HepG2 (cell line): Measurements from ENCODE around the gene NAIF1. TPM values are rescaled to one million over a fixed set of nuclear protein-coding genes. Genes with fewer than 3 reads are reported as not detected.

Experiments
- AHDC1 ChIP-seq: sonication (generic); formaldehyde crosslinking; IDR thresholded peaks from 2 replicates; pipeline ENCODE4 v1.5.1; 2020; ENCODE audit warnings: mild to moderate bottlenecking, missing genetic modification reagents, borderline replicate concordance
- ATM ChIP-seq: fragments of 450-650 bp; IDR thresholded peaks from 2 replicates; pipeline ENCODE4 v1.7.1; 2017; ENCODE audit warnings: mild to moderate bottlenecking, borderline replicate concordance
- HDAC2 ChIP-seq: sonication (generic); formaldehyde crosslinking; IDR thresholded peaks from 2 replicates; pipeline ENCODE4 v1.4.0; 2020; ENCODE audit warnings: missing genetic modification reagents
- KLF9 ChIP-seq: IDR thresholded peaks from 2 replicates; pipeline ENCODE4 v1.6.1; 2016; ENCODE audit warnings: low read depth
- LCORL ChIP-seq, 2 experiments: fragments of 450-650 bp in 1 of 2; sonication (generic) in 1 of 2; formaldehyde crosslinking in 1 of 2; IDR thresholded peaks; 2 replicates each; pipeline versions ENCODE4 v1.5.0 to v1.6.1; 2017 to 2020; ENCODE audit warnings: antibody characterized with exemption in 1 of 2, missing genetic modification reagents in 1 of 2
- MTF2 ChIP-seq: sonication (generic); formaldehyde crosslinking; IDR thresholded peaks from 2 replicates; pipeline ENCODE4 v1.5.0; 2020; ENCODE audit warnings: missing genetic modification reagents, borderline replicate concordance
- NR2C2 ChIP-seq: sonication (generic); formaldehyde crosslinking; IDR thresholded peaks from 2 replicates; pipeline ENCODE4 v1.4.0; 2020; ENCODE audit warnings: missing genetic modification reagents, mild to moderate bottlenecking, moderate library complexity, borderline replicate concordance
- NR2F1 ChIP-seq, 2 experiments: fragments of 450-650 bp in 1 of 2; formaldehyde crosslinking in 1 of 2; IDR thresholded peaks; 2 replicates each; pipeline versions ENCODE4 v1.5.0 to v1.6.1; 2016 to 2020; ENCODE audit warnings: mild to moderate bottlenecking in 1 of 2, missing compliant biosample characterization in 1 of 2, missing genetic modification reagents in 1 of 2, moderate library complexity in 1 of 2
- RFX1 ChIP-seq: fragments of 450-650 bp; IDR thresholded peaks from 2 replicates; pipeline ENCODE4 v1.6.1; 2017
- THAP8 ChIP-seq: sonication (generic); formaldehyde crosslinking; IDR thresholded peaks from 2 replicates; pipeline ENCODE4 v1.5.1; 2020; ENCODE audit warnings: missing genetic modification reagents, mild to moderate bottlenecking, borderline replicate concordance
- YEATS4 ChIP-seq: sonication (generic); formaldehyde crosslinking; IDR thresholded peaks from 2 replicates; pipeline ENCODE4 v1.4.0; 2020; ENCODE audit warnings: missing genetic modification reagents, borderline replicate concordance
- ZNF143 ChIP-seq: sonication (generic); formaldehyde crosslinking; IDR thresholded peaks from 2 replicates; pipeline ENCODE4 v1.4.0; 2020; ENCODE audit warnings: missing genetic modification reagents
- ZNF232 ChIP-seq: sonication (generic); formaldehyde crosslinking; IDR thresholded peaks from 2 replicates; pipeline ENCODE4 v1.4.0; 2020; ENCODE audit warnings: missing genetic modification reagents, borderline replicate concordance
- ZNF513 ChIP-seq: sonication (generic); formaldehyde crosslinking; conservative IDR thresholded peaks from 2 replicates; pipeline ENCODE4 v1.5.0; 2020; ENCODE audit warnings: missing genetic modification reagents
- ZNF747 ChIP-seq: sonication (generic); formaldehyde crosslinking; IDR thresholded peaks from 2 replicates; pipeline ENCODE4 v1.8.1; 2023; ENCODE audit warnings: missing genetic modification reagents, mild to moderate bottlenecking, borderline replicate concordance
- ZNF776 ChIP-seq: sonication (generic); formaldehyde crosslinking; IDR thresholded peaks from 2 replicates; pipeline ENCODE4 v1.4.0; 2020; ENCODE audit warnings: mild to moderate bottlenecking, missing genetic modification reagents
- polyA plus RNA-seq, 8 experiments: library from polyadenylated mRNA; depleted of rRNA in 3 of 8; stranded (reverse) in 7 of 8; unstranded in 1 of 8; fragments of >200 nt; fragmentation: Illumina TruSeq in 4 of 8; extraction: Trizol in 4 of 8; gene quantifications; 2 replicates each; pipeline versions ENCODE4 v1.2.1 to v1.2.3, GENCODE V29; 2011 to 2016; ENCODE audit warnings: low read depth in 4 of 8, missing spikeins in 1 of 8, mixed read lengths in 1 of 8; ENCODE audit not compliant: insufficient read depth in 1 of 8
- total RNA-seq, 5 experiments: library from RNA; depleted of rRNA; stranded (reverse); fragments of >200 nt; fragmentation: Illumina TruSeq; extraction: Trizol; gene quantifications; 2 replicates each; pipeline ENCODE4 v1.2.3, GENCODE V29; 2016; ENCODE audit warnings: low read depth in 1 of 5
- TF ChIP-seq, protein P1 (sequence below): sonication (generic); formaldehyde crosslinking; IDR thresholded peaks from 2 replicates; pipeline ENCODE4 v1.4.0; 2020; ENCODE audit warnings: missing genetic modification reagents, borderline replicate concordance

The NAIF1 gene
- total and polyA plus RNA-seq, 2 of the 13 experiments (the other 11 are each of a cell fraction or from before 2014, with no cell fraction given) = 6.0 to 6.9 TPM

GRCh38 chr9:128043467-128043868 is 23.7 kb downstream of the NAIF1 start (continued):
- TF ChIP-seq AHDC1 (CRISPR knock-in tag) (no peak), HDAC2 (peak; percentile 78), THAP8 (no peak), NR2C2 (CRISPR knock-in tag) (no peak; the same call in 1 of the 2 replicates), KLF9 (CRISPR knock-in tag) (no peak), RFX1 (no peak), ZNF513 (CRISPR knock-in tag) (no peak), ZNF776 (CRISPR knock-in tag) (no peak), ZNF232 (no peak), YEATS4 (CRISPR knock-in tag) (no peak), LCORL (IDR thresholded peaks at IDR 0.05) (no peak), LCORL (CRISPR knock-in tag; IDR thresholded peaks at IDR 0.05) (peak; percentile 78), ATM (no peak), NR2F1 (CRISPR knock-in tag; IDR thresholded peaks at IDR 0.05) (peak in 1 of 2 experiments; percentile 26; a peak in 1 of 4 replicates), MTF2 (CRISPR knock-in tag) (no peak), ZNF143 (CRISPR knock-in tag) (peak; percentile 69), ZNF747 (CRISPR knock-in tag) (peak; percentile 62; the same call in 1 of the 2 replicates)
- TF ChIP-seq, protein P1, sequence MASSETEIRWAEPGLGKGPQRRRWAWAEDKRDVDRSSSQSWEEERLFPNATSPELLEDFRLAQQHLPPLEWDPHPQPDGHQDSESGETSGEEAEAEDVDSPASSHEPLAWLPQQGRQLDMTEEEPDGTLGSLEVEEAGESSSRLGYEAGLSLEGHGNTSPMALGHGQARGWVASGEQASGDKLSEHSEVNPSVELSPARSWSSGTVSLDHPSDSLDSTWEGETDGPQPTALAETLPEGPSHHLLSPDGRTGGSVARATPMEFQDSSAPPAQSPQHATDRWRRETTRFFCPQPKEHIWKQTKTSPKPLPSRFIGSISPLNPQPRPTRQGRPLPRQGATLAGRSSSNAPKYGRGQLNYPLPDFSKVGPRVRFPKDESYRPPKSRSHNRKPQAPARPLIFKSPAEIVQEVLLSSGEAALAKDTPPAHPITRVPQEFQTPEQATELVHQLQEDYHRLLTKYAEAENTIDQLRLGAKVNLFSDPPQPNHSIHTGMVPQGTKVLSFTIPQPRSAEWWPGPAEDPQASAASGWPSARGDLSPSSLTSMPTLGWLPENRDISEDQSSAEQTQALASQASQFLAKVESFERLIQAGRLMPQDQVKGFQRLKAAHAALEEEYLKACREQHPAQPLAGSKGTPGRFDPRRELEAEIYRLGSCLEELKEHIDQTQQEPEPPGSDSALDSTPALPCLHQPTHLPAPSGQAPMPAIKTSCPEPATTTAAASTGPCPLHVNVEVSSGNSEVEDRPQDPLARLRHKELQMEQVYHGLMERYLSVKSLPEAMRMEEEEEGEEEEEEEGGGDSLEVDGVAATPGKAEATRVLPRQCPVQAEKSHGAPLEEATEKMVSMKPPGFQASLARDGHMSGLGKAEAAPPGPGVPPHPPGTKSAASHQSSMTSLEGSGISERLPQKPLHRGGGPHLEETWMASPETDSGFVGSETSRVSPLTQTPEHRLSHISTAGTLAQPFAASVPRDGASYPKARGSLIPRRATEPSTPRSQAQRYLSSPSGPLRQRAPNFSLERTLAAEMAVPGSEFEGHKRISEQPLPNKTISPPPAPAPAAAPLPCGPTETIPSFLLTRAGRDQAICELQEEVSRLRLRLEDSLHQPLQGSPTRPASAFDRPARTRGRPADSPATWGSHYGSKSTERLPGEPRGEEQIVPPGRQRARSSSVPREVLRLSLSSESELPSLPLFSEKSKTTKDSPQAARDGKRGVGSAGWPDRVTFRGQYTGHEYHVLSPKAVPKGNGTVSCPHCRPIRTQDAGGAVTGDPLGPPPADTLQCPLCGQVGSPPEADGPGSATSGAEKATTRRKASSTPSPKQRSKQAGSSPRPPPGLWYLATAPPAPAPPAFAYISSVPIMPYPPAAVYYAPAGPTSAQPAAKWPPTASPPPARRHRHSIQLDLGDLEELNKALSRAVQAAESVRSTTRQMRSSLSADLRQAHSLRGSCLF (CRISPR knock-in tag) = no peak
